Measurements from ENCODE around the gene FRMD4B. TPM values are rescaled to one million over a fixed set of nuclear protein-coding genes. Genes with fewer than 3 reads are reported as not detected.

Gene FRMD4B
- polyA plus RNA-seq, 3 donors, result 13.2 to 21.0 (median 19.6) TPM

- Mint-ChIP-seq H3K36me3 (peaks cover 12% of the 10 kb centered on the region in 2 donors), H3K4me3 (no peak overlapping the region), H3K4me1 (peaks cover 3% of the 10 kb centered on the region), H3K9me3 (no peaks in the 10 kb centered on the region), H3K27ac (no peak overlapping the region), H3K27me3 (ENCODE audit: low read depth in 3 of 3) (no peaks in the 10 kb centered on the region)
- no peak overlapping the region for H3K4me3 ChIP-seq (replicated peaks in 1 of 3; ENCODE audit: low read depth in 2 of 3, low read length in 3 of 3)
- no peaks in the 10 kb centered on the region for H4K20me1 ChIP-seq (ENCODE audit: insufficient read depth, low read length)
- DNase-seq, result no peak
- H3K4me2 ChIP-seq (replicated peaks; ENCODE audit: extremely low read depth, low read length, poor library complexity, severe bottlenecking), result no peak overlapping the region
- H3K36me3 ChIP-seq (replicated peaks in 1 of 2; ENCODE audit: control insufficient read depth in 1 of 2, insufficient read depth in 2 of 2, low read length in 2 of 2), result peaks cover 12 to 16% of the 10 kb centered on the region in 2 donors
- no peaks in the 10 kb centered on the region for H3K9me3 ChIP-seq (replicated peaks in 1 of 2; ENCODE audit: control insufficient read depth in 1 of 2, insufficient read depth in 1 of 2, low read length in 2 of 2)
- WGBS (ENCODE audit: insufficient coverage), result 100% methylated on average over 1 of the region's 1 CpG
- no peaks in the 10 kb centered on the region for H3K79me2 ChIP-seq (ENCODE audit: insufficient read depth, low read length)
- no peak for TF ChIP-seq CTCF (IDR thresholded peaks at IDR 0.05)
- no peaks in the 10 kb centered on the region for H3K4me1 ChIP-seq (ENCODE audit: control insufficient read depth in 1 of 2, insufficient read depth in 2 of 2, low read length in 2 of 2)
- H2AFZ ChIP-seq (ENCODE audit: insufficient read depth, low read depth, low read length, poor library complexity, severe bottlenecking), result no peak overlapping the region
- intact Hi-C loops (cut with micrococcal nuclease), result loop anchor here (10.0 kb wide), 1 partner anchor 248 kb away; no protein-coding TSS in a partner anchor
- no peaks in the 10 kb centered on the region for H3K27me3 ChIP-seq (ENCODE audit: control insufficient read depth in 2 of 2, insufficient read depth in 2 of 2, low read length in 2 of 2)
- no peak overlapping the region for H3K9ac ChIP-seq (ENCODE audit: insufficient read depth, low read length, poor library complexity, severe bottlenecking)
- no peak overlapping the region for H3K27ac ChIP-seq (ENCODE audit: low read depth in 1 of 2, low read length in 2 of 2)
Measured at GRCh38 chr3:69166446-69166845, 219.4 kb downstream of the FRMD4B start.

- no peak for TF ChIP-seq CTCF (IDR thresholded peaks at IDR 0.05)
- Histone ChIP-seq H3K27ac (ENCODE audit: low read depth in 1 of 2, low read length in 2 of 2) (no peak overlapping the region), H3K4me1 (ENCODE audit: control insufficient read depth in 1 of 2, insufficient read depth in 2 of 2, low read length in 2 of 2) (no peaks in the 10 kb centered on the region), H3K4me3 (replicated peaks in 1 of 3; ENCODE audit: low read depth in 2 of 3, low read length in 3 of 3) (no peak overlapping the region), H3K79me2 (ENCODE audit: insufficient read depth, low read length) (no peaks in the 10 kb centered on the region), H4K20me1 (ENCODE audit: insufficient read depth, low read length) (no peaks in the 10 kb centered on the region), H3K36me3 (replicated peaks in 1 of 2; ENCODE audit: control insufficient read depth in 1 of 2, insufficient read depth in 2 of 2, low read length in 2 of 2) (peaks cover 5 to 8% of the 10 kb centered on the region in 2 donors), H3K9ac (ENCODE audit: insufficient read depth, low read length, poor library complexity, severe bottlenecking) (no peak overlapping the region), H3K4me2 (replicated peaks; ENCODE audit: extremely low read depth, low read length, poor library complexity, severe bottlenecking) (no peak overlapping the region), H2AFZ (ENCODE audit: insufficient read depth, low read depth, low read length, poor library complexity, severe bottlenecking) (no peak overlapping the region), H3K9me3 (replicated peaks in 1 of 2; ENCODE audit: control insufficient read depth in 1 of 2, insufficient read depth in 1 of 2, low read length in 2 of 2) (no peaks in the 10 kb centered on the region), H3K27me3 (ENCODE audit: control insufficient read depth in 2 of 2, insufficient read depth in 2 of 2, low read length in 2 of 2) (no peaks in the 10 kb centered on the region)
- DNase-seq, result no peak
- H3K9me3 Mint-ChIP-seq, result no peaks in the 10 kb centered on the region
- intact Hi-C loops (cut with micrococcal nuclease), result loop anchor here (10.0 kb wide), 1 partner anchor 249 kb away; no protein-coding TSS in a partner anchor
- no peaks in the 10 kb centered on the region for H3K27me3 Mint-ChIP-seq (ENCODE audit: low read depth in 3 of 3)
- no peak overlapping the region for H3K4me3 Mint-ChIP-seq
- peaks cover 5% of the 10 kb centered on the region in 2 donors for H3K36me3 Mint-ChIP-seq
- WGBS (ENCODE audit: insufficient coverage), result 100% methylated on average over 1 of the region's 4 CpGs
- H3K4me1 Mint-ChIP-seq, result peaks cover 3% of the 10 kb centered on the region
- no peak overlapping the region for H3K27ac Mint-ChIP-seq
Measured at GRCh38 chr3:69165744-69166143, 220.1 kb downstream of the FRMD4B start.
